HL-60 (cell line): ENCODE results near the gene CLDN6.

Experiments used
- DNase-seq, 2 experiments: peaks; one replicate each; pipeline ENCODE4 v3.0.0-alpha.2; 2010 to 2020; ENCODE audit warnings: low read depth in 1 of 2, low spot score in 1 of 2
- H3K27ac ChIP-seq: fragments of 250-450 bp; sonication (Bioruptor Pico); replicated peaks from 2 replicates; pipeline ENCODE4 v1.5.1; 2020; ENCODE audit warnings: mild to moderate bottlenecking, moderate library complexity
- H3K27me3 ChIP-seq: fragments of 250-450 bp; sonication (Bioruptor Pico); 2 replicates; pipeline ENCODE4 v1.5.1; 2021; ENCODE audit warnings: mild to moderate bottlenecking, moderate library complexity; ENCODE audit not compliant: insufficient read depth, poor library complexity, severe bottlenecking
- H3K4me3 ChIP-seq: replicated peaks from 2 replicates; pipeline ENCODE4 v1.5.1; 2011; ENCODE audit warnings: mild to moderate bottlenecking, control low read depth, low read length; ENCODE audit not compliant: insufficient read depth
- CTCF ChIP-seq: IDR thresholded peaks from one replicate; pipeline ENCODE4 v1.5.1; 2011; ENCODE audit warnings: low read length, control low read depth, inconsistent platforms; ENCODE audit not compliant: insufficient read depth
- GABPA ChIP-seq: IDR thresholded peaks from 2 replicates; pipeline ENCODE4 v1.6.1; 2012; ENCODE audit warnings: low read depth
- POLR2AphosphoS5 ChIP-seq: IDR thresholded peaks from 2 replicates; pipeline ENCODE4 v1.6.1; 2012; ENCODE audit warnings: low read depth
- REST ChIP-seq: IDR thresholded peaks from 2 replicates; pipeline ENCODE4 v1.6.1; 2012; ENCODE audit warnings: low read depth; ENCODE audit not compliant: insufficient replicate concordance
- SPI1 ChIP-seq: IDR thresholded peaks from 2 replicates; pipeline ENCODE4 v1.6.1; 2012; ENCODE audit warnings: low read depth, mild to moderate bottlenecking, borderline replicate concordance

CLDN6 gene

GRCh38 chr16:3012828-3013420 is 5.1 kb downstream of the CLDN6 start, which contains the start of gene CLDN9:
Gene CLDN9 (plus strand): TSS chr16:3012923. CDS start chr16:3013363, 440 bp downstream.
- Histone ChIP-seq H3K4me3 (no peak within 1 kb of the TSS), H3K27ac (no peak within 1 kb of the TSS), H3K27me3 (no peaks in the 10 kb centered on the region)
- DNase-seq: no peak
- TF ChIP-seq POLR2AphosphoS5: no peak
- TF ChIP-seq SPI1: no peak
- no peak for TF ChIP-seq CTCF

- Histone ChIP-seq H3K27me3 (no peaks in the 10 kb centered on the region), H3K27ac (no peak overlapping the region), H3K4me3 (no peak overlapping the region)
- DNase-seq: no peak
- TF ChIP-seq POLR2AphosphoS5 (no peak), GABPA (no peak), REST (no peak), SPI1 (no peak), CTCF (no peak)
These were observed 5.7 kb downstream of the CLDN6 start for GRCh38 chr16:3012246-3012645.

GRCh38 chr16:3010510-3010909 is 7.5 kb downstream of the CLDN6 start:
- no peaks in the 10 kb centered on the region for H3K27me3 ChIP-seq
- DNase-seq: no peak

More at GRCh38 chr16:3010510-3010909, 7.5 kb downstream of the CLDN6 start:
- Histone ChIP-seq H3K27ac (no peak overlapping the region), H3K4me3 (no peak overlapping the region)
- TF ChIP-seq POLR2AphosphoS5 (no peak), CTCF (no peak), SPI1 (no peak), REST (no peak), GABPA (no peak)
